Right lung (tissue), 5 donors: ENCODE results near the gene CYP11A1. TPM values are rescaled to one million over a fixed set of nuclear protein-coding genes. Genes with fewer than 3 reads are reported as not detected.

ENCODE experiments used
- DNase-seq, 2 donors: peaks; one replicate each; pipeline ENCODE4 v3.0.0-alpha.2; 2013
- polyA plus RNA-seq, 5 donors: library from polyadenylated mRNA; unstranded; fragments of 120-200 nt; gene quantifications; one replicate each; pipeline versions ENCODE4 v1.2.1 to v1.2.3, GENCODE V29; 2013; ENCODE audit warnings: inconsistent platforms in 1 of 5, low replicate concordance in 1 of 5; ENCODE audit not compliant: insufficient read length in 5 of 5, insufficient read depth in 1 of 5

CYP11A1 gene
- polyA plus RNA-seq, 5 donors = 0.46 to 0.59 (median 0.54) TPM

DNA sequence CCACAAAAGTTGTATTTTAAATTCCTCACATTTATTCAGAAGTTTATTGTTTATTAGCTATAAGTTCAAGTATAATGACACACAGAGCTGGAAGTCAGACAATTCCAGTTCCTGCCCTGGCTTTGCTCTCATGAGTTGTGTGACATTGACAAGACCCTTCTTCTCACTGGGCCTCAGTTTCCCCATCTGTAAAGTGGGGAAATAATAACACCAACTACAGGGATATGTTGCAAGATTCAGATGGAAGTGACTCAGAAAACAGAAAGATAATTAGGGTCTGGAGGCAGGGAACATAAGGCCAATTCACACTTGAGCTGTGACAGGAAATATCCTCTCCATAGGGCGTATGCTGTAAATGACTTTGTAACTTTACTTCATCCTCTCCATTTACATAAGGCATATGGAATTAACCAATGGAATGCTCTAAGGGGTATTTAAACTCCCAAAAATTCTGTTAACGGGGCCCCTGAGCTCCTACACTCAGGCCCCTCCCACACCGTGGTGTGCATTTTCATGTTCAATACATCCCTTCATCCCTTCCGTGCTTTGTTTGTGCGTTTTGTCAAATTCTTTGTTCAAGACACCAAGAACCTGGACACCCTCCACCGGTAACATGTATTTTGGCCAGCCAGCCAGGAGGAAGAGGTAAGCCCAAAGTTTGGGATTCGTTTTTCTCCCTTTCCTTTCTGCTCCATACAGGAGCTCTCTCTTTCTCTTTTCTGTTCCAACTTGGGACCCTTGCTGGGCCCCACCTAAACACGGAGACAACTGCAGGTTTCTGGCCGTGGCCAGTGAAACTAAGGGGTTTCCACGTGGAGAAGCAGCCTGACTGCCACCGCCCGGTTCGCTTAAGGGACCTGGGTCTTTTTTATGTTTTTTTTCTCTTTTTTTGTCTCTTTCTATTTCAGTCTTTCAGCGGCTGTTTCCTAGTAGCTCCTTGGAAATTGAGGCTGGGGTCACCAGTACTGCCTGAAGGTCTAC is 16.9 kb downstream of the CYP11A1 start:
- DNase-seq = no peak

DNA sequence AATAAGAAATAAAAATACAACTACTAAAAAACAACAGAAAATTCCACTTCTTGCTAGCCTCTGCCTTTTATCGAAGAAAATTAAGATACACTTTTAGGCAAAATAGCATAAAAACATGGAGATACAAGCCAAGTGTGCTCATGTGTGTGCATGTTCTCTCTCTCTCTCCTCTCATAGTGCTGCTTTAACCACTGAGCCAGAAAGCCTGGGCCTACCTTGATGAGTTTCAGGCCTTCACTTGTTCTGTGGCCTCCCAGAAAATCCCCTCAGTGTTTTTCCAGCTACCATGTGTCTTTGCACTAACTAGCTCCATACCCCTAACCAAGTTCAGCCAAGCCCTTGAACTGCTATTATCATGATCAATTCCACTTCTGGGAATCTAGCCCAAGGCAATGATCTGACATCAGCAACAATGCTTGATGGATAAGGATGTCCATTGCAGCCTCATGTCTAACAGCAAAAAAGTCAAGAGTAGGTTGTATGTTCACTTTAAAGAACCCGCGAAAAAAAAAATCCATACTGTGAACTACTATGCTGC is 18.1 kb downstream of the CYP11A1 start:
- no peak for DNase-seq

DNA sequence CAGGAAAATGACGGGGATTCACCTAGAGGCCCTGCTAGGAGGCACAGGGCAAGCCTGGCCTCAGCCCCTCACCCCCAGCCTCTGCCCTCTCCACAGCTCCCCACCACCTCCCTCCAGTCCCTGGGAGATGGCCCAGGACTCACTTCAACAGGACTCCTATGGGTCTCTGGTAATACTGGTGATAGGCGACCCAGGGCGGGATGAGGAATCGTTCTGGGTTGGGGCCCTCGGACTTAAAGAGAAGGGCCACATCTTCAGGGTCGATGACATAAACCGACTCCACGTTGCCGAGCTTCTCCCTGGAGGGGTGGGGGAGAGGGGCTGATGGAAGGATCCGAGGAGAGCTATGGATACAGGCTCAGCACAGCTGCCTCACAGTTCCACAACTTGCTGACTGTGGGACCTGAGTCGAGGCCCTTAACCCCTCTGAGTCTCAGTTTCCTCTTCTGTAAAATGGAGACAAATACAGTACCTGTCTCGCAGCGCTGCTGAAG is 19.6 kb downstream of the CYP11A1 start:
- DNase-seq = no peak

DNA sequence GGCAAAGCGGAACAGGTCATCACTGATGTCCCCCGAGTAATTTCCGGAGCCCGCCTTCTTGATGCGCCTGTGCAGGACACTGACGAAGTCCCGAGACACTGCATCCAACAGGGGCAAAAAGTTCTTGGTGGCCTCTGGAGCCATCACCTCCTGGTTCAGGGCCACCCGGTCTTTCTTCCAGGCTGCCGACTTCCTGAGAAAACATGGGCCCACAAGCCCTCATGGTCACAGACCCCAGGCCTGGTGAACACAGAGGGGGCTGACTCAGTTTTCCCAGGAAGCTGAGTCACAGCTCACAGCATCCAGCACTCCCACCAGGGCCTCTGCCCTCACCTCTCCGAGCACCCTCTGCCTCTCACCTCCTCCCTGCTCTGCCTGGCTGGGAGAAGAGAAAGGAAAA is 22.4 kb downstream of the CYP11A1 start:
- DNase-seq = no peak

DNA sequence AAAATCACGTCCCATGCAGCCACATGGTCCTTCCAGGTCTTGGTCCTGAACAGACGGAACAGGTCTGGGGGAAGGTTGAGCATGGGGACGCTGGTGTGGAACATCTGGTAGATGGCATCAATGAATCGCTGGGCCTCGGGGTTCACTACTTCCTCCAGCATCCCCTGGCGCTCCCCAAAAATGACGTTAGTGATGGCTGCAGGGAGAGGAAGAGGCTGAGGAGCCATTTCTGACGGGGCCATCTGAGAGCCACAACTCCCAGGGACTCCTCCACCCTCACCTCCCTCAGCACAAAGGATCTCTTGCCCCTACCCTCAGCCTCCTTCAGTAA is 23.7 kb downstream of the CYP11A1 start:
- no peak for DNase-seq

DNA sequence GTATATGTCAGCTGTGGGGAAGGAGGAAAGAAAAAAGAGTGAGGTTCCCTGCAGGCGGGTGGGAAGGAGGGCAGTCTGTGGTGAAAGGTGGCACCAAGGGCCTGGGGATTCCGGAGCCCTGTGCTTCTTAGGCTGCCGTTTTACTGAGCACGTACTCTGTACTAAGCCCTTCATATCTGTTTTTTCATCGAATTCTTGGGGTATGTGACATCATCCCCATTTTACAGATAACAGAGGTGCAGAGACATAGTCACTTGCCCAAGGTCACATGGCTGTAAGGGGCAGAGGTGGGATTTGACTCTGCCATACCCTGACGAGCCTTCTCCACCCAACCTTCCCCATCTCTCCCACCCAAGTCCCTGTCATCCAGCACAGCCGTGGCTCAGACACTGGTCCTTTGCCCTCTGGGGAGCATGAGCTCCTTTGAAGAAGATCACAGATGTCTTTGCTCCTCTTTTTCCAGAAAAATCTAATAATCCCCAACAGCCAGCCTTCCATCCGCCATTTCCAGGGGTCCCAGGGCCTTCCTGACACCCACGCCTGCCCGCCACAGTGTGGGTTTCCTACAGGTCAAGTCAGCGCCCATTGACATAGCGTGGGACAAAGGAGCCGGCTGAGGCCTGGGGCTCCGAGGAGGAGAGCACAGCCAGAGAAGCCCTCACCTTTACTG is 24.2 kb downstream of the CYP11A1 start:
- DNase-seq = no peak

DNA sequence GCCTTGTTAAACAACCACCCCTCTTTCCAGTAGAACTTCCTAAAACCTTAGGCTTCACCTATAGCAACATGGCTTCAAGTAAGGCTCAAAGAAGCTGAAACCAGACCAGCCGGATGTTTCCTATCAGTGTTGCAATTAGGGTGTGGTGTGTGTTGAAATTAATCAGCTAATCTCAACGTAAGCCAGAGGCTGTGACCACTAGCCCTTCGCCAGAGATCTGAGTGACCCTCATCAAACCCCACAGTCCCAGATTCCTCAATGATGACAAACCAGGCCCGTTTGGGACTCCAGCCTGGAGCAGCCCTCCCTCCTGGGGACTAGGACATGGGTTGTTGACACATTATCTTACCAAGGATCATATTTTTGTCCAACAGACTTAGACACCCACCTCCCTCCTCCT is 27.3 kb downstream of the CYP11A1 start:
- DNase-seq = no peak

DNA sequence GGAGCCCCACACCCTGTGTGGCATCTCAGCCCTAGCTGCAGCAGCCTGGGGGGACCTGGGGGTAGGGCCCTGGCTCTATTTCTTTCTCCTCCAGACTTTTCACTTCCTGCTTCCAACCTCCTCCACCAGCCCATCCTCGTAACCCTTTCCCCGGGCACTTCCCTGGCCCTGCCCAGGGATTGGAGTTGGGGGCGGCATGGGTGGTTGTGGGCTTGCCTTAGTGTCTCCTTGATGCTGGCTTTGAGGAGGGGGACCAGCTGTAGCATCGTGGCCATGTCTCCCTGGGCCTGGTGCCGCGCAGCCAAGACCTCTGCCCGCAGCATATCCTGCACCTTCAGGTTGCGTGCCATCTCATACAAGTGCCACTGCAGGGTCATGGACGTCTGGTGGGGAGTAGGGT is 28.1 kb downstream of the CYP11A1 start:
- no peak for DNase-seq

DNA sequence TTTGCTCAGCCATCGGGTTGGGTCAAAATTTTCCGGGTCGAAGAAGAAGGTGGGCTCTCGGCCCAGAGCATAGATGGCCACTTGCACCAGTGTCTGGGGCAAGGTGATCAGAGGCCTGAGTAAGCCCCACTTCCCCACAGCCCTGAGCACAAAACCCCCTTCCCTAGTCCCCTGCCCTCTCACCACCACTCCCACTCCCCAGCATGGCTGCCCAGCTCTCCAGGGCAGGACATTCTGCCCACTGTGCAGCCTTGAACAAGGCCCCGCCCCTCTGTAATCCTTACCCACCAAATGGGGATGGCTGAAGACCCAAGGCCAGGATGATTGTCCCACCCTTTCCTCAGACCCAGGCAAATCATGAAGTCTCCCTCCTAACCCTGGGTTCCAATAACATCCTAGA is 28.8 kb downstream of the CYP11A1 start:
- no peak for DNase-seq

DNA sequence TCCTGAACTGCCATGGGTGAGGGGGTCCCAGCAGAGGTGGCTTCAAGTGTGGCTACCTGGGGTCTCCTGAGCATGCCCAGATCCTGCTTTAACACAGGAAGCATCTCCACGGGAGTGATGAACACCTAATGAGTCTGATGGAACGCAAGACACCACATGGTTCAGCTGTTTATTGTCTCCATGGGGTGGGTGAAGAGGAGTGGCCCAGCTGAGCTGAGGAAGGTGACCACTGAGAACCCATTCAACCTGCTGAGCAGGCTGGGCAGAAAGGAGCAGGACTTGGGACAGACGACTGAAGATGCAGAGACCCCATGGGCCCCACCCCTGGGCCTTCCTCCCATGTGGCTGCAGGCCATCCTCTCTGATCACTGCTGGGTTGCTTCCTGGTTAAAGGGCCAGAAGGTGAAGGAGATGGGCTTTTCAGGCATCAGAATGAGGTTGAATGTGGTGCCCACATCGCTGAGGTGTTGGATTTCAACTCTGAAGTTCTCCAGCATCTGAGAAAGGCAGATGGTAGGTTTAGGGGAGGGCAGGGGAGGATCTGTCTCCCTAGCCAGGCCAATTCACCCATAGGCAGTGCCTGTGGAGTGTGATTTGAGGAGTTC is 29.7 kb downstream of the CYP11A1 start:
- no peak for DNase-seq

DNA sequence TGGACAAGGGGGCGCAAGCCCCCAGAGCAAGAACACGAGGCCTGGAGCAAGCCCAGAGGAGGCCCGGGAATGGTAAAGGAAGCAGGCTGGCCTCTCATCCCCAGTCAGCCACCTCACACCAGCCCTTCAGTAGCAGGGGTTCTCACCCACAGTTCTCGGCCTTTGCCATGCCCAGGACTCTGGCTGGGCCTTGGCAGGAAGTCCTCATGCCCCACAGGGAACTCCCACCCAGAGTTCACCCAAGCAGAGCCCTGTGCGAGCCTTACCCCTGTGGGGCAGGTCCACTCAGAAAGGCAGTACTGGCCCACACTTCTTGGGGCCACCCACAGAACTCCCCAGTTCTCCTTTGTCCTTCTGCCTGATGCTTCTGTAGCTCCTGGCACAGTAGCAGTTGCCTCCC is 30.3 kb downstream of the CYP11A1 start:
- no peak for DNase-seq

DNA sequence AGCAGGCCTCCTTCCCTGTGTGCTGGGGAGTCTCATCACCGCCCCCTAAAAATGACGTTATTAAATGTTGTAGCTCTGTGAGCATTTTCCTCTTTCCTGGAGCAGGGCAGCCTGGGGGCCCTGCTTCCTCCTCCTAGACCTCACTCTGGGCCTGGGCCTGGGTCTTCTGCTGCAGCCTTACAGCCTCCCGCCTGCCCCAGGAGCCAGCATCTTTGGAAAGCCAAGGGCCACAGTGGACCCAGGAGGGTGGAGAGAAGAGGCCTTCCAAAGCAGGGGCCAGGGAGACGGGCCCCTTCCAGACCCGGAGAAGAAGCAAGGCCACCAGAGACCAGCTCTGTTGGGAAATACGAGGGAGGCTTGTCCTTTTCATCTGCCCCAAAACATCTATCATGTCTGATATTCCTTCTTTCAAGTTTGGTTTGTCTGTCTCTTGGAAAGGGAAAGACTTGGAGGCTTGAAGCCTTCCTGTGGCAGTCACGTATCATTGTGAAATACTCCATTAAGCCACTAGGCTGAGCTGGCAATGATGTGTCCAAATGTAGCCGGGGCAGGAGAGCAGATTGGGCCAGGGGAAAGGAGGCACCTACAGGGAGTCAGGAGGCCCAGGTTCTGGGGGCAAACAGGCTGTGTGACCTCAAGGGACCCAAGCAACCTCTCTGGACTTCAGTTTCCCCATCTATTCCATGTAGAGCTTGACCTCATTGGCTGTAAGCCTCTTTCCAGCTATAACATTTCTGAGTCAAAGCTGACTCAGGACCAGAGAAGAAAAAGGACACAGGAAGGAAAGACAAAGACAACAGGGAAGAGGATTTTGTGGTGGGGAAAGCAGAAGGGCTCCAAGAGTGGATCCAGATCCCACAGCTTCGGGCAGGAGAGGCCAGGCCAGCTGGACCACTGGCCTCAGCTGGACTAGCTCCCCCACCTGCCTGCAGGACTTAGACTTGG is 31.1 kb downstream of the CYP11A1 start:
- no peak for DNase-seq

DNA sequence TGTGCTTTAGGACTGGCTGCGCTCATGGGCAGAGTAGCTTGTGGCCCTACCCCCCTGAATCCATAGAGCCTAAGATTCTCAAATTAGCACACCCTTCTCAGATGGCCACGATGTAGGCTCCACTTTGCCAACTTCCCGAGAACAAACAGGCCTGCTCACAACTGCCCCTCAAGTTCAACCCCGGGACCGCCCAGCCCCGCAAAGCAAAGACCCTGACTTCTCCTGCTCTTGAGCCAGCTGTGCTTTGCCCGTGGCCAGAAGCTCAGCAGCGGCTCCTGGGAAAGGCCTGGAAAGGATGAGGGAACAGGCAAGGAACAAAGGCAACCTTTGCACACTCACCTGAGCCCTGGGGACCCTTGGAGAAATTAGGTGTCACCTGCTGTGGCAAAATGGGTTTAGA is 32.0 kb downstream of the CYP11A1 start:
- DNase-seq = no peak

DNA sequence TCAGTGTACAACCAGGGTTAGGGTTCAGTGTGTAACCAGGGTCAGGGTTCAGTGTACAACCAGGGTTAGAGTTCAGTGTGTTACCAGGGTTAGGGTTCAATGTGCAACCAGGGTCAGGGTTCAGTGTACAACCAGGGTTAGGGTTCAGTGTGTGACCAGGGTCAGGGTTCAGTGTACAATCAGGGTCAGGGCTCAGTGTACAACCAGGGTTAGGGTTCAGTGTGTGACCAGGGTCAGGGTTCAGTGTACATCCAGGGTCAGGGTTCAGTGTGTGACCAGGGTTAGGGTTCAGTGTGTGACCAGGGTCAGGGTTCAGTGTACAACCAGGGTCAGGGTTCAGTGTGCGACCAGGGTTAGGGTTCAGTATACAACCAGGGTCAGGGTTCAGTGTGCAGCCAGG is 33.3 kb downstream of the CYP11A1 start:
- no peak for DNase-seq

DNA sequence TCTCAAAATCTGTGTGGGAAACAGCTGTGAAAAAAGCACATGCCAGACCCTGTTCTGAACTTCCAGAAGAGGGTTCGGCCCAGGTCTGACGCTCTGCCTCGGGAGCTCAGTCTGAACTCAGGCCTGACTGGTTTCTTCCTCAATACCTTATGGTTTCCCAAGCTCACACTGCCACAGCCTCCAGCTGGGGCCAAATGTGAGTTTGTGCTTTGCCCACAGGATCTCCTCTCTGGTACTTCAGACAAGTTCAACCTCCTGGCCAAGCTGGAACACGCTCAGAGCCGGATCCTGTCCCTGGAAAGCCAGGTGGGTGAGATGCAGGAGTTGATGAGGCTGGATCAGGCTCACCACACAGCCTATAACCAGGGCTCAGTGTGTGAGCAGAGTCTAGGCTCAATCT is 33.8 kb downstream of the CYP11A1 start:
- no peak for DNase-seq

DNA sequence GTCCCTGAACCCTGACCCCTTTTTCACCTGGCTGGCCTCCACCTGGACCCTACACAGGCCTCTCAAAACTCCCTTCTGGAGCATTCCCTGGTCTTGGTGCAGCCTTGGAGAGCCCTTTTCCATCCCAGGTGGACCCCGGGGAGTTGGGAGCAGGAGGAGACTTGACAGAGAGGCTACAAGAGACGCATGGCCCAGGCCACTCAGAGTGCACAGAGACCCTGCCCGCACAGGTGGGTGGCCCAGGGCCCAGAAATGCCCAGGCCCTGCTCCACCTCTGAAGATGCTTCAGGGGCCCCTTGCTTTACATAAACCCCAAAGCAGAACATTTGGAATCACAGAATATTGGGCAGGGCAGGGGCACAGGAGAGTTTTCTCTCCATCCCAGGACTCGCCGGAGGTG is 34.4 kb downstream of the CYP11A1 start:
- no peak for DNase-seq

DNA sequence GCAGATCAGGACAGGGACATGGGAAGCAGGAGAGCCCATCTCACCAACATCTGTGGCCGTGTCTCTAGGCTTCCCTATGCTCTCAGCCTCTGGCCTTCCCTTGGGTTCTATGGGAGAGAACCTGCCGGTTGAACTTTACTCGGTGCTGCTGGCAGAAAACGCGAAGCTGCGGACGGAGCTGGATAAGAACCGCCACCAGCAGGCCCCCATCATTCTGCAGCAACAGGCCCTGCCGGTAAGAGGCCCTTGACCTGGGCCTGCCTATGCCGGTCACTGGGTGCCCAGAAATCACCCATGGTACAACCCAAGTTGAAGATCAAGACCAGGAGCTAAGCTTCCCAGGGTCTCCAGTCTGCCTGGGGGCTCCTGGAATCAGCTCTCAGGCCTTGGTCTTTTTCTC is 34.8 kb downstream of the CYP11A1 start:
- DNase-seq = no peak

DNA sequence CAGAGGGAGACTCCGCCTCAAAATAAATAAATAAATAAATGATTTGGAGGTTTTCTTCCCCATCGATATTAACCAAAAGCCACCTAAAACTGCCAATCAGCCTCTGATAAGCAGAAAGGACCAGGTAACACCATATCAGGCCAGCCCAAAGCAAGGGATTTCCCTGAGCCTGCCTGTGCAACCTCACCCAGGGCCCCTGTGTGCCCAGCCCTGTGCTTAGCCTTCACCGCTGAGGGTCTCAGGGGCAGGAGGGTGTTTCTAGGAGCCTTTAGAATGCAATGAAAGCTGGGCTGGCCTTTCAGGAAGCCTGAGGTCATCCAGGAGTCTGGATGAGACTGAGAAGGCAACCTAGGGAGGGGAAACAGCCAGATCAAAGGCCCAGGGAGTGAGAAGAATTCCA is 35.4 kb downstream of the CYP11A1 start:
- DNase-seq = no peak

DNA sequence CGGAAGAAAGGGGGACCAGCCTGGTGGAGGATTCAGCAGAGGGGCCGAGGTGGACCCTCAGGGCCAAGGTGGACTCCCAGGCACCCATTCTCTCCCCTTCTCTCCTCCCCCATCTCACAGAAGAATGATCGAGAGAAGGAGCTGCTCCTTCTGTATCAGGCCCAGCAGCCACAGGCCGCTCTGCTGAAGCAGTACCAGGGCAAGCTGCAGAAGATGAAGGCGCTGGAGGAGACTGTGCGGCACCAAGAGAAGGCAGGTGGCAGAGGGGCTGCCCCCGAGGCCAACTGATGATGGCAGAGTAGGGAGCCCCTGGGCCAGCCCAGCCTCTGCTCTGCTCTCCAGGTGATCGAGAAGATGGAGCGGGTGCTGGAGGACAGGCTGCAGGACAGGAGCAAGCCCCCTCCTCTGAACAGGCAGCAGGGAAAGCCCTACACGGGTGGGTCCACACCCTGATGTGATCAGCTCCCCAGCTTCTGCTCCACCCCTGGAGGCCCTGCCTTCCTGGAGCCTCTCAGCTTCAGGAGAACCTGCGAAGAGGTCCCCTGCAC is 36.5 kb downstream of the CYP11A1 start:
- DNase-seq = no peak

DNA sequence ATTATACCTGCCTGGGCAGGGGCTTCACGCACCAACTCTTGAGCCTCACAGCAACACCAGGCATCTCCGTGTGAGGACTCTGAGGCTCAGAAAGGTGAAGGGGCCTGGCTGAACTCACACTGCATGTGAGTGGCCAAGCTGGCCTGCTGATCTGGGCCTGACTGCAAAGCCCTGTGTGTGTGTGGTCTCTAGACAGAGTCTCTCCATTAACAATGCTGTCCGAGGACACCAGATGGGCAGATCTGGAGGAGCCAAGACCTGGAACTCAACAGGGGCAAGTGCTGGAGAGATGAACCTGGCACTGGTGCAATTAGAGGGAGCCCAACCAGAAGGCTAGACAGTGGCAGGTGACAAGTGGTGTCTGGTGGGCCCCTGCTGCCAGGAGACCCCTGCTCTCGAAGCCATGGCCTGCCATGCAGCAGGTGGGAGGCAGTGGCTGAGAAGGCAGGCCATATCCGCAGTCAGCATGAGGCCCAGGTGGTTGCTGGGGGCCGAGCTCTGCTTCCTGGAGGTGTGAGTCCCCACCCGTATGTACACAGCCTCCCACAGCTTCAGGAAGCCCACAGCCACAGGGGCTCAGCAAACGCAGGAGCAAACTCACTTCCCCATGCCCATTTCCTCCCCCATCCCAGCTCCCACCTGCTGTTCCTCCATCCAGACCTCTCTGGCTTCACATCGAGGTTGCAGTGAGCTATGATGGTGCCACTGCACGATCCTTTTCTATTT is 39.0 kb downstream of the CYP11A1 start:
- no peak for DNase-seq
